Choroid plexus epithelial cell (primary cell): ENCODE data around the gene MRPS23.

Experiments used
- DNase-seq: peaks from one replicate; pipeline ENCODE4 v3.0.0-alpha.2; 2010; ENCODE audit warnings: low read depth
- H3K4me3 ChIP-seq: 2 replicates; pipeline ENCODE4 v1.5.1; 2011; ENCODE audit warnings: low read depth, mild to moderate bottlenecking, control low read depth, low read length, moderate library complexity
- TF ChIP-seq, protein P1 (sequence below): conservative IDR thresholded peaks from 2 replicates; pipeline ENCODE4 v1.5.1; 2011; ENCODE audit warnings: low read depth, mild to moderate bottlenecking, control low read depth, inconsistent platforms, low read length, moderate library complexity

Gene MRPS23

DNA sequence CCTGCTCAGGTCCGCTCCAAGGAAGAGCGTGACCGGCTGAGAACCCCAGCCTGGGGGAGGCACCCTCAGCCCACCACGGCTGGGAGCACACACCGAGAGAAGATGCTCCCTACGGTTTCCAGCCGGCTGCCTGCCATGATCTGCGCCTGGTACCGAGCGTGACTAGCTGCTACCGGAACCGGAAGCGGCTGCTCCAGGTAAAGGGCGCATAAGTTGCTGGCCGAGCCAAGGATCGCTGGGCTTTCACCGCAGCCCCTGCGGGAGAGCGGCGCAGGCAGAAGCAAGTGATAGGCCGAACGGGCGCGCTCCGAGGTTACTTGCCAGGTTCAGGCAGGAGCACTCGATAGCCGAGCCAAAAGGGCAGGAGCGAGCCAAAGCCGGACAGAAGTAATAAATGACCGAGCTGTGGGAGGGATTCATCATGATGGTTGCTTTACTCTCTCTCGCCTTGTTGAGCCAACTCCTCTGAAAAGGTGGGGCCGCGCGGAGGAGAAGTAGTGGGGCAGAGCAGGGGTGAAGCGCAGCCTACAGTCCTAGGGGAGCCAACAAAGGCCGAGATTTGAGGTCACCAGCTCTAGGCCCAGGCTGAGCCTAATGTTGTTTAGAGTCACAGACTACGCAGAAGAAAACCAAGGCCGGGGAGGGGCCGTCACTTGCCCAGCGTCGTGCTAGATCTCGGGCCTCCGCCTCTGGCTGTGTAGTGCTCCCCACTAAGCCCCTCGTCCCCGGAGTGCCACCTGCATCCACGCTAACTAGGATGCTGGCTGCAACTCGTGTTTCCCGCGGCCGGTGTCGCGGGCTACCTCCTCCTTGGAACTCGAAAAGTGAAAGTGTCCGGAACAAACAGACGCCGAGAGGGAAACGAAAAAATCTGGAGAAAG is at the start of gene MRPS23:
Gene MRPS23, minus strand, starts transcription at position 171 of the 881 bp plus-strand sequence. Its CDS starts 34 bp downstream, at position 137.
- TF ChIP-seq, protein P1, sequence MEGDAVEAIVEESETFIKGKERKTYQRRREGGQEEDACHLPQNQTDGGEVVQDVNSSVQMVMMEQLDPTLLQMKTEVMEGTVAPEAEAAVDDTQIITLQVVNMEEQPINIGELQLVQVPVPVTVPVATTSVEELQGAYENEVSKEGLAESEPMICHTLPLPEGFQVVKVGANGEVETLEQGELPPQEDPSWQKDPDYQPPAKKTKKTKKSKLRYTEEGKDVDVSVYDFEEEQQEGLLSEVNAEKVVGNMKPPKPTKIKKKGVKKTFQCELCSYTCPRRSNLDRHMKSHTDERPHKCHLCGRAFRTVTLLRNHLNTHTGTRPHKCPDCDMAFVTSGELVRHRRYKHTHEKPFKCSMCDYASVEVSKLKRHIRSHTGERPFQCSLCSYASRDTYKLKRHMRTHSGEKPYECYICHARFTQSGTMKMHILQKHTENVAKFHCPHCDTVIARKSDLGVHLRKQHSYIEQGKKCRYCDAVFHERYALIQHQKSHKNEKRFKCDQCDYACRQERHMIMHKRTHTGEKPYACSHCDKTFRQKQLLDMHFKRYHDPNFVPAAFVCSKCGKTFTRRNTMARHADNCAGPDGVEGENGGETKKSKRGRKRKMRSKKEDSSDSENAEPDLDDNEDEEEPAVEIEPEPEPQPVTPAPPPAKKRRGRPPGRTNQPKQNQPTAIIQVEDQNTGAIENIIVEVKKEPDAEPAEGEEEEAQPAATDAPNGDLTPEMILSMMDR = no peak
- DNase-seq = peak; percentile 99
- H3K4me3 ChIP-seq = peak within 1 kb of the TSS; percentile 100

DNA sequence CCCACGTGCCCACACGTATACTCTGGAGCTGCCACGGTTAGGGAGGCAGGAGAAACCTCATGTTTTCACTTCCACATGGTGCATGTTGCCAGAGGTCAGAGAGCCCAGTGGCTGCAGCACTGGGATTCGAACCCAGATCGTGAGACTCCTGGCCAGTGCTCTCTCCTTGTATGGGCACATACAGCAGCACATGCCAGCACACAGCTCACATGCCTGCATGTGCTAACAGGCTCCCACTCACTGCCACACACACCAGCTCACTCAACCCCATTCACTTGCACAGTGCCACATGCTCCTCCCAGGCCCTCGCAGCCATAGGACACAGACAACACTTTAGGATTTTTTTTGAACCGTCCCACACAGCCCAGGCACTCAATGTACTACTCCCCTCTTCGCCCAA is 49.5 kb upstream of the MRPS23 start:
- no peak overlapping the region for H3K4me3 ChIP-seq
- TF ChIP-seq, protein P1 = no peak
- no peak for DNase-seq

DNA sequence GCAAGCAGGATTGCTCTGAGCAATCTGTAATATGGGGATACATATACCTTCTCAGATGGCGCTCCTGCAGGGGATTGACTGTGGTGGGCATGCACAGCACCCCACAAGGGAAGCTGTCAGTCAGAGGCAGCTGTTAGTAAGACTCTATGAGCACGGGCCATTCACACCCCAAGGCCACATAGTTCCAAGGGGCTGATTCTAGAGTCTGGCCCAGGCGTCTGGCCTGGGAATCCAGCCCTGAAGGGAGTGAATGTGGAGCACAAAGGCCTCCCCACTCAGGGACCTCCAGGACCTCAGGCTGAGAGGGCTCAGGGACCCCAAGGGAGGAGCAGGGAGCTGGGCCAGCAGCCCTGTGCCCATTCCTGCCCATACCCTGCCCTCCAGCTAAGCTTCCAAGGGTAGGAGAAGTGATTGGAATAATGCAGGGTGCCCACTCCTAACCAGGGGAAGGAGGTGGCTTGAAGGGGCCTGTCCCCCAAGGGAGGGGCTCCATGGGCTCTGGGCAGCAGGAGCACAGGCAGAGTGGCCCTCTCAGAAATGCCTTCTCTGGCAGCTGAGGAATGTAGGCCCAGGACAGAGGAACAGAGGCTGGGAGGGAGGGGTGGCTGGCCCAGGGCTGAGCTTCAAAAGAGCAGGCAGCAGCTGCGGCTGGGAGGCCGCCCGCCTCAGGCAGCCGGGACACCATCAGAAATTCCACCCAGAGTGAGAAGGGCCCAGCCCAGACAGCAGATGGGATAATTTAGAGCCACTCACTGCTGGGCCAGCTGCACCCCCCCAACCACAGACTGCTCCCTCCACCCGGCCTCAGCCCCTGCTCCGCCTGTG is 48.9 kb upstream of the MRPS23 start:
- TF ChIP-seq, protein P1 = no peak
- peak; percentile 48 for DNase-seq
- no peak overlapping the region for H3K4me3 ChIP-seq

DNA sequence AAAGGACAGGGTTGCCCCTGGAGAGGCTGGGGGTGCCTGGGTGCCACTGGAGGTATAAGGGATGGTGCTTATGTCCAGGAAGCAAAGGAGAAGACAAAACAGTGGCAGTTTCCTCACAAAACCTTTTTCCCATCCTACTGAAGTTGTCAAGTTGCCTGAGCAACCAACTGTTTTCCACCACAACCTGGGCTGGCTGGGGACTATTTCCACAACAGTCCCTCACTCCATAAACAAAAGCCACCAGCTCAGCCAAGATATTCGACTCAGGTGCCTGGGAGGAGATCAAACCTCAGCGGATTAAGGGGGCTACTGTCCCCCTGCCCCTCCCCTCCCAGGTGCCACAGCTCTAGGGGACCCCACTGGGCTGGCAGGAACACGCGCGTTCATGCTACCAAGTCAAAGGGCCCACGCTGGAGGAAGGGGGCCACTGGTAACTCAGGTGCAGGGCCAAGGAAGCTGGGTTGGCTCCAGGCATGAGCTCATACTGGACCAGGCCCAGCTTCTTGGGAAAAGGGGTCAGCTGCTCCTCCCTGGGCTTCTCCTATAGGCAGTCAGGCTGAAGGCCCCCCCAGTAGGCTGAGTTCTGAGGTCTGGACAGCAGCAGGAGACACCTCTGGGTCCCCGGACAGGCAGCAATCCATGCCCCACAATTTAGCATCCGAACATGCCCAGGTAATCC is 45.7 kb upstream of the MRPS23 start:
- TF ChIP-seq, protein P1 = no peak
- no peak overlapping the region for H3K4me3 ChIP-seq
- no peak for DNase-seq

DNA sequence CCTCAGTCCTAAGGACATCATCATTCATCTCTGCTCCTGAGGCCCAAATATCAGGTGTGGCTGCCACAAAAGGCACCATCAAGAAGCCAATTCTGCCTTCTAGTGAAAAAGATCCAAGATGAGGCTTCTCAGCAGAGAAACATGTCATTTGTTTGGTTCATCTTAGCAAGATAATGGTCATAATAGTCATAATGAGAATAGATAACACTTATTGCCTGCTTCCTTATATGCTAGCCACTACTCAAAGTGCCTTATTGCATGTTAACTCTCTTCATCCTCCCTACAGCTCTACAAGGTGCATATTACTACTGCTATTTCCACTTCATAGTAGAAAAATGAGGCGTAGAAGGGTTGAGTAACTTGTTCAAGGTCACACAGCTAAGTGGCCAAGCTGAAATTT is 45.0 kb upstream of the MRPS23 start:
- no peak overlapping the region for H3K4me3 ChIP-seq
- TF ChIP-seq, protein P1 = no peak
- DNase-seq = no peak

DNA sequence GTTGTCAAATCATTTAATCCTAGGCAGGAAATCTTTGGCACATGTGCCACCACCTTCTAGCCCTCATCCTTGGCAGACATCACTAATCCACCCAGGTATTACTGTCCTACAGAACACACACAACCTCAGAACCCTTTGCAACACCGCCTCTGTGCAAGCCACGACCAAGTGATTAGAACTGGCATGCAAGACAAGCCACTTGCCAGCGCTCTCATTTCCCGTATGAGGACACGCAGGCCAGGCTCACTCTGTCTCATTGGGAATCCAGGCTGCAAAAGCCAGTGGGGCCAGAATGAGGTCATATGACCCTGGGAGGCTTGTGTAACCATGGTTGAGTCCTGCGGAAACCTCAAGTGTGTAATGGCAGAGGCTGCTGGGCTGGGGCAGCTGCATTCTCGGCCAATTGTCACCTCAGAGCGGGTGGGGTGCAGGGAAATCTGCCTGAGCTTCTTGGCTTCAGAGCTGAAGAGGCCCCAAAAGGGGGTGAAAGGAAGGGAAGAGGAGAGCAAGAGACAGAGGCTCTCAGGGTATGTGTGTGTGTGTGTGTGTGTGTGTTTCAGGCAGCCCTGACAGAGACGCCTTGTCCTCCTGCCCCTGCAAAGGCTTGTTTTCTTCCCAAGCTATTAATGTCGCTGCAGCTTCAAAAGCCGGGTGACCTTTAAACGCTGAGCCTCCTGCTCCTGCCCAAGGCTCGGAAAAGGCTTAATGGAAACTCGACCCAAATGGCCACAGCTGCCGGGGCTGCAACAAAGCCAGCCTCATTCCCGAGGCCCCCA is 43.2 kb upstream of the MRPS23 start:
- H3K4me3 ChIP-seq = no peak overlapping the region

More for the DNA sequence above, 43.2 kb upstream of the MRPS23 start:
- peak; percentile 97 for DNase-seq
- TF ChIP-seq, protein P1 = no peak
